ENCODE results near the gene MTUS2. TPM values are rescaled to one million over a fixed set of nuclear protein-coding genes. Genes with fewer than 3 reads are reported as not detected.

MTUS2 gene
- total RNA-seq, 1 experiment from 2014 or later, result 0.35 TPM

DNA sequence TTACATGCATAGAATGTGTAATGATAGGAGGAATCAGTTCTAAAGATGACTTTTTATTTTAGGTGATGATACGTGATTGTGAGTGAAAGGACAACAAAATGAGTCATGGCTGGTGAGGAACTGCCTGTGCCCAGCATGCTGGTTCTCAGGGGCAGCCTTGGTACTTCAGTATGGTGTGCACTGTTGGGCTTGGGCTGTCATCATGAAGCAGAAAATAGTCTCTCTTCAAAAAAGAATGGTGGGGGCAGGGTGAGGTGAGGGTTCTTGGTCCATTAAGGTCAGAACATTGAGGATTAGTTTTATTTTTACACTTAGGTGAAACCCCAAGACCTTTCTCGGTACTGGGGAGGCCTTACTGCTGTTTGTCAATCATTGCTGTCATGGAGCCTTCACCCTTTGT is 309.5 kb downstream of the MTUS2 start:
- H3K9ac ChIP-seq (ENCODE audit: extremely low read depth, insufficient read length, low read length), result no peak overlapping the region
- no peaks in the 10 kb centered on the region; the same call in 1 of the 2 replicates for H3K4me1 ChIP-seq (ENCODE audit: insufficient read depth, low read length)
- H2BK15ac ChIP-seq (ENCODE audit: low read depth, low read length), result no peak overlapping the region
- H3K4ac ChIP-seq (ENCODE audit: low read depth, low read length), result no peak overlapping the region
- no peak overlapping the region for H2BK12ac ChIP-seq (ENCODE audit: insufficient read length, low read depth, low read length)
- H3K27me3 ChIP-seq (ENCODE audit: insufficient read depth, low read length), result no peaks in the 10 kb centered on the region
- no peaks in the 10 kb centered on the region for H3K23me2 ChIP-seq (ENCODE audit: insufficient read length, low read depth, low read length, poor library complexity, severe bottlenecking)
- H3K9me3 ChIP-seq (ENCODE audit: control insufficient read depth, low read depth, low read length), result no peaks in the 10 kb centered on the region
- Mint-ChIP-seq H3K4me3 (no peak overlapping the region; a peak in 1 of 5 replicates), H3K36me3 (ENCODE audit: insufficient read depth in 1 of 3, low read depth in 3 of 3) (no peaks in the 10 kb centered on the region; a peak in 1 of 7 replicates), H3K4me1 (peaks cover 0 to 3% of the 10 kb centered on the region in 2 experiments; a peak in 1 of 4 replicates), H3K27me3 (ENCODE audit: low read depth) (no peaks in the 10 kb centered on the region; the same call in 1 of the 2 replicates), H3K9me3 (no peaks in the 10 kb centered on the region), H3K27ac (no peak overlapping the region)
- no peak overlapping the region for H2AFZ ChIP-seq (ENCODE audit: low read length)
- no peak overlapping the region for H4K8ac ChIP-seq (replicated peaks; ENCODE audit: insufficient read length, low read depth, low read length)
- no peak for DNase-seq
- H3K79me1 ChIP-seq (ENCODE audit: insufficient read depth, low read depth, low read length, poor library complexity, severe bottlenecking), result no peaks in the 10 kb centered on the region
- H2BK20ac ChIP-seq (ENCODE audit: low read depth, low read length, poor library complexity, severe bottlenecking), result no peak overlapping the region
- H4K20me1 ChIP-seq (ENCODE audit: control insufficient read depth, insufficient read depth, insufficient read length), result no peaks in the 10 kb centered on the region
- no peak overlapping the region for H2BK5ac ChIP-seq (ENCODE audit: insufficient read length, low read length)
- WGBS (ENCODE audit: extremely low coverage, insufficient read length, low lambda C conversion rate), result 100% methylated on average over 1 of the region's 2 CpGs
- H3K18ac ChIP-seq (ENCODE audit: insufficient read length, low read depth, low read length), result no peak overlapping the region
- H2BK120ac ChIP-seq (ENCODE audit: low read depth, low read length, poor library complexity, severe bottlenecking), result no peak overlapping the region
- no peak overlapping the region for H3K56ac ChIP-seq (ENCODE audit: insufficient read length, low read depth, low read length)
- H4K91ac ChIP-seq (ENCODE audit: insufficient read length, low read depth, low read length), result no peak overlapping the region
- H4K5ac ChIP-seq (ENCODE audit: insufficient read length, low read depth, low read length), result no peak overlapping the region
- TF ChIP-seq, protein P1, sequence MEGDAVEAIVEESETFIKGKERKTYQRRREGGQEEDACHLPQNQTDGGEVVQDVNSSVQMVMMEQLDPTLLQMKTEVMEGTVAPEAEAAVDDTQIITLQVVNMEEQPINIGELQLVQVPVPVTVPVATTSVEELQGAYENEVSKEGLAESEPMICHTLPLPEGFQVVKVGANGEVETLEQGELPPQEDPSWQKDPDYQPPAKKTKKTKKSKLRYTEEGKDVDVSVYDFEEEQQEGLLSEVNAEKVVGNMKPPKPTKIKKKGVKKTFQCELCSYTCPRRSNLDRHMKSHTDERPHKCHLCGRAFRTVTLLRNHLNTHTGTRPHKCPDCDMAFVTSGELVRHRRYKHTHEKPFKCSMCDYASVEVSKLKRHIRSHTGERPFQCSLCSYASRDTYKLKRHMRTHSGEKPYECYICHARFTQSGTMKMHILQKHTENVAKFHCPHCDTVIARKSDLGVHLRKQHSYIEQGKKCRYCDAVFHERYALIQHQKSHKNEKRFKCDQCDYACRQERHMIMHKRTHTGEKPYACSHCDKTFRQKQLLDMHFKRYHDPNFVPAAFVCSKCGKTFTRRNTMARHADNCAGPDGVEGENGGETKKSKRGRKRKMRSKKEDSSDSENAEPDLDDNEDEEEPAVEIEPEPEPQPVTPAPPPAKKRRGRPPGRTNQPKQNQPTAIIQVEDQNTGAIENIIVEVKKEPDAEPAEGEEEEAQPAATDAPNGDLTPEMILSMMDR (conservative IDR thresholded peaks at IDR 0.05), result no peak
- H3K79me2 ChIP-seq (ENCODE audit: insufficient read depth, low read length), result no peaks in the 10 kb centered on the region
- H3T11ph ChIP-seq (ENCODE audit: low read length), result no peak overlapping the region
- no peak overlapping the region for H2AK5ac ChIP-seq (ENCODE audit: insufficient read length, low read length)
- no peak overlapping the region for H3K23ac ChIP-seq (ENCODE audit: insufficient read length, low read depth, low read length)
- no peak overlapping the region for H3K4me2 ChIP-seq (ENCODE audit: insufficient read depth, insufficient read length, low read length)
- no peak overlapping the region for H3K14ac ChIP-seq (ENCODE audit: insufficient read depth, low read length)
- no peak overlapping the region for H3K27ac ChIP-seq (ENCODE audit: insufficient read length, low read depth, low read length)

Measured in H9 (cell line).